Measurements from ENCODE around the gene NCDN.

The NCDN gene

GRCh38 chr1:35592991-35593769 is 35.6 kb downstream of the NCDN start:
- no peak for DNase-seq

- DNase-seq, result no peak
Measured at GRCh38 chr1:35594005-35594760, 36.6 kb downstream of the NCDN start.

- DNase-seq, result no peak
Measured at GRCh38 chr1:35595684-35596083, 38.1 kb downstream of the NCDN start.

GRCh38 chr1:35597870-35598269 is 40.3 kb downstream of the NCDN start:
- DNase-seq, result no peak

GRCh38 chr1:35598895-35599294 is 41.3 kb downstream of the NCDN start:
- no peak for DNase-seq

GRCh38 chr1:35599411-35599810 is 41.8 kb downstream of the NCDN start:
- no peak for DNase-seq

- DNase-seq, result no peak
Measured at GRCh38 chr1:35600593-35600992, 43.0 kb downstream of the NCDN start.

- no peak for DNase-seq
Measured at GRCh38 chr1:35603468-35603867, 45.9 kb downstream of the NCDN start.

- DNase-seq, result no peak
Measured at GRCh38 chr1:35603941-35604340, 46.3 kb downstream of the NCDN start.

GRCh38 chr1:35605071-35605866 is 47.7 kb downstream of the NCDN start:
- DNase-seq, result peak; percentile 34

- DNase-seq, result peak; percentile 73
Measured at GRCh38 chr1:35605867-35606182, 48.2 kb downstream of the NCDN start.

- DNase-seq, result no peak
Measured at GRCh38 chr1:35611655-35612054, 54.1 kb downstream of the NCDN start.

GRCh38 chr1:35615440-35615839 is 57.8 kb downstream of the NCDN start:
- DNase-seq, result no peak

Data from NCI-H226 (cell line).